ENCODE results near the gene SFSWAP.
"Not testable (repeated sequence)": the region's sequence is repeated elsewhere in the genome, so short reads cannot be mapped to it uniquely, and the experiment has no call there.

The SFSWAP gene

DNA sequence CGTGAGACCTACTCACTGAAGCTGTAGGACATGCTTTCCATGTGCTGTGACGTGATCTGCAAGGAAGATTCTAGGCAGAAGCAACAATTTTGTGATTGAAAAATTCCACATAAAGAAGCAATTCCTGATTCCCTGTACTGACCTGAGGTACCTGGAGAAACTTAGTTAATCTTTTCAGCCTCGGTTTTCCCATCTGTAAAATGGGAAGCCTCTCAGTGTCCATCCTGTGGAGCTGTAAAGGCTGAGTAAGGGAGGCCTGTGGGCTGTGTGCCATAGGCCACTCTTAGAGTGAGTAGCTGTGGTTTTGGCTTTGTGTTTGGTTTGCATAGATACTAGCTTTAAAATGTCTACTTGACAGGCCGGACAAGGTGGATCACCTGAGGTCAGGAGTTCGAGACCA, 50.7 kb downstream of the SFSWAP start:
- no peak for DNase-seq (ENCODE audit: low spot score)

DNA sequence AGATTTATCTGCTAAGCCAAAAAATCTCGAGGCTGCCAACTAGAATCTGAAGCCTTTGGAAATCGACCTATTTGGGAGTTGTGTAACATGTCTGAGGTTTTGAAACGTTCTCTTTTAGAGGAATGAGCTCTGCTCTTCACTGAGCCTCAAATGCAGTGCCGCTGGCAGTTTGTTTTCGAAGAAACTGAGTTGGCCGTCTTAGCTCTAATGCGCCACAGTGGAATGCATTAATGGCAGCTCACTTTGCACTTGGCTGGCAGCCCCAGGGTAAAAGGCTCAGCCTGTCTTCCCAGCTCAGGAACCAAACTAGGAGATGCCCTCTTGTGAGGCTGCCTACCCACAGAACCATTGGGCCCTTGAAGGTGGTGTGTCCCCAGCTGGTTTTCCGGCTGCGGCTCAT, 53.8 kb downstream of the SFSWAP start:
- peak; percentile 17 for DNase-seq (ENCODE audit: low spot score)

DNA sequence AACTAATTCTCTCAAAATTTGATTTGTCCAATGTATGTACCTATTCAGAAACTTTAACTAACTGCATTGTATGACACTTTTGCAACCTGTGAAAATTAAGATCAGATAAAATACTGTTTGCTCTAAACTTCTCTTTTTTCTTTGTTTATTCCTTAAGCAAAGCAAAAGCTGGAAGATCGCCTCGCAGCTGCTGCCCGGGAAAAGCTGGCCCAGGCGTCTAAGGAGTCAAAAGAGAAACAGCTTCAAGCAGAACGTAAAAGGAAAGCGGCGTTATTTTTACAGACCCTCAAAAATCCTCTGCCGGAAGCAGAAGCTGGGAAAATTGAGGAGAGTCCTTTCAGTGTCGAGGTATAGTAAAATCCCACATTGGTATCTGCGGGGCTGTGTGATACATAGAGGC, 55.1 kb downstream of the SFSWAP start:
- no peak for DNase-seq (ENCODE audit: low spot score)

DNA sequence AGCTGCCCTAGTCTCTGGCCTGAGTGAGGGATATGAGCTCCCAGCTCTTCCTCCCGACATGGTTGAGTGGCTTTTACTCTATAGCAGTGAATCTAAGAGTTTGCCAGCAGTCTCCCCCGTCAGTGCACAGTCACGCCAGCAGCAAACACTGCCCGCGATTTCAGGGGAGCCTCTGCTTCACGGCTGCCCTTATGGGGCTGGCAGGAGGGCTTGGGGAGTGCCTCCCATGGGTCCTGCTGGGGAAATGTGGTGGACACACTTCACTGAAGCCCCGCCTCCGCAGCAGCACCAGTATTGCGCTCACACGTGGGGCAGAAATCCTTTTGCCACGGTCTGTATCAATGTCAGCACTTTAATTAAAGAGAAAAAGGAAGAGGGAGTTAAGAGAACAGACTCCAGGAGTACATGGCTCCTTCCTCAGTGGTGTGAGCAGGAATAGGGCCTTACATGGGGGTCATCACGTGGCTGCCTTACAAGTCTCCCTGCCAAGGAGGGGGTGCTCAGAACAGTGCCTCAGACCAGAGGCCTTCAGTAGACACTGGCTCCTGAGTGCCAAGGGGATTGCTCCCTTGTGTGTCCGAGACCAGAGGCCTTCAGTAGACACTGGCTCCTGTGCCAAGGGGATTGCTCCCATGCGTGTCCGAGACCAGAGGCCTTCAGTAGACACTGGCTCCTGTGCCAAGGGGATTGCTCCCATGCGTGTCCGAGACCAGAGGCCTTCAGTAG, 55.7 kb downstream of the SFSWAP start:
- DNase-seq (ENCODE audit: low spot score), result no peak

DNA sequence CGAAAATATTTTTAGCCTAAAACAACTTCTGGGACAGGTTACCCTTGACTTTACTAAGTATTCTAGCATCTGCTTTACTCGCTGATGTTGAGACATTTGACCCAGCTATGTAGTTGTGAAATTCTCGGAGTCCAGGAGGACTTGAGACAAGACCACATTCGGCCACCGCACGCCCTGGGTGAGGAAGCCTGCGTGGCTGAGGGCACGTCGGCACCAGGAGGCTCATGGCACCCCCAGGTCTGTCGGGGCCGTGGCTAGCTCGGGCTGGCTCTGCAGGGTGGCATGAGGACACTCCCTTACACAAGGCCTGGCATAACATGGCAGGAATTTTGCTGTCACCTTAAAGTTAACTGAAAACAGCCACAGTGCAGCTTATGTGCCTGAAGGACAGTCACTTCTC, 59.2 kb downstream of the SFSWAP start:
- no peak for DNase-seq (ENCODE audit: low spot score)

DNA sequence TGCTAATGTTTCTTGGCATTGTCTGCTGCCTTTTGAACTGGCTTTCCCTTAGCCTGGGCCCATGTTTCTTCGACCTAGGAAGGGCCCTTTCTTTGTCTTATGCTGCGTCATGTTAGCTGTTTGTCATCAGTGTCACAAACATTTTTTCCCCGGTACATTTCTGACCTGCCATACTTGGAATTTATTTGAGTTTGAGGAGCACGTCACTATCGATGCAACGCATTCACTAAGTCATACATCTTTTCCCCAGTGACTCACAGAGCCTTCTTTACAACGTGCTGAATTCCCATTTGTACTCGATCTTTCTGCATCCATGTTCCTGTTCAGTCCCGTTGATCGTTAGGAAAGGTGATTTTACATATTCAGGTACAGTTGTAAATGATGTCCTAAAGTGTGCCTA, 61.1 kb downstream of the SFSWAP start:
- DNase-seq (ENCODE audit: low spot score), result no peak

DNA sequence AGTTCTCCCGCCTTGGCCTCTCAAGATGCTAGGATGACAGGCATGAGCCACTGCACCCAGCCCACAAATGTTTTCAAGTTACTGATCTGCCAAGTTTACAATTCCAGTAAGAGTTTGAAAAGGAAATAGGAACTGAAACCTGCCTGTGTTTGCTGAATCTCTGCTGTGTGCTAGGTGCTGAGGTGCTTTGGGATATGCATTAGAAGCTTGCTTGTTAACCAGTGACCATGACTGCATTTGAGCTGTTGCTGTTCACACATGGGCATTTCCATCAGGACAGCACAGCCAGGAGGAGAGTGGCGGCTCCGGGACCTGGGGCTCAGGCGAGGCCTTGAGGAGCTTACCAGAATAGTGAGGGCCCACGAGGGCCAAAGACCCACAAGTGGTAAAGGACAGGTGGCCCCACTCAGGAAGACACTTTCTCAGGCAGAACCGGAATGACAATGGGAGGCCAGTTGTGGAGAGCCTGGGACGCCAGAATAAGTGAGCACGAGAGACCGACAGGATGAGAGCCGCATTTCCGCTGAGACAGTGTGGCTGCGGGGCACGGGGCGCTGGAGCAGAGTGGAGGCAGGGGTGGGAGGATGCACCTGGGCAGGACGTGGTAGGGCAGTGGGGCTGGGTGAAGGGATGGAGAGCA, 62.8 kb downstream of the SFSWAP start:
- DNase-seq (ENCODE audit: low spot score), result peak; percentile 13

DNA sequence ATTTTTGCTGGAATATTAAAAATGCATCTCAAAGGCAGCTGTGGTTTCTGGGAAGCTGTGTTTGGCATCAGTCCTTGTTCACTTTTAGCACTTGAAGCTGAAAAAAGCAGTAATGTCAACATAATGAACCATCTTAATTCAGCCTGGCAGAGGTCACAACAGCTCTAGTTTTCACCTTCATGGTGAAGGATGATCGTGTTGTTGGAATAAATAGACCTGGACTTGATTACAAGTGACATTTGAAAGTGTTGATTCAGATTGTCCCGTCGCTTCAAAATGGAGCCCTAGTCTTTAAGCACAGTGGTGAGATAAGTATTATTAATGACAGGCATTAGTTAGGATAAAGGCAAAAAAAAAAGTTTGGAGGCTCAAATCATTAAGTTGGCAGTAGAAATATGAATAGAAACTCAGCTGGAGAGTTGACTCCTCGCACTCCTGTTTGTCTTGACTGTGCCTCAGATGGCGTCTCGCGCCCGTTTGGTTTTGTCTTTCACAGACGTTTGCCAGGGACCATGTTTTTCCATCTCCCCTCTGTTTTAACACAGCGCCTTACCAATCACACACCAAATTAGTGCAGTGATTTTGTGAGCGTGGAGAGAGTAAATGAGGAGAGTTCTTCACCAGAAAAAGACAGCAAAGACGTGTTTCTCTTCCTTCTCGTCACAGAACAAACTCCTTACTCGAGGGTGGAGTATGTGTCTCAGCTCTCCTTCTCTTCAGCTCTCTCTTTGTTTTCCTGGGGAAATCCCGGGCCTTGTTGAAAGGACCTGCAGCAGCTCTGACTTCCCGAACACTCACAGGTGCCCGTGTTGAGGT, 63.9 kb downstream of the SFSWAP start:
- no peak for DNase-seq (ENCODE audit: low spot score)

DNA sequence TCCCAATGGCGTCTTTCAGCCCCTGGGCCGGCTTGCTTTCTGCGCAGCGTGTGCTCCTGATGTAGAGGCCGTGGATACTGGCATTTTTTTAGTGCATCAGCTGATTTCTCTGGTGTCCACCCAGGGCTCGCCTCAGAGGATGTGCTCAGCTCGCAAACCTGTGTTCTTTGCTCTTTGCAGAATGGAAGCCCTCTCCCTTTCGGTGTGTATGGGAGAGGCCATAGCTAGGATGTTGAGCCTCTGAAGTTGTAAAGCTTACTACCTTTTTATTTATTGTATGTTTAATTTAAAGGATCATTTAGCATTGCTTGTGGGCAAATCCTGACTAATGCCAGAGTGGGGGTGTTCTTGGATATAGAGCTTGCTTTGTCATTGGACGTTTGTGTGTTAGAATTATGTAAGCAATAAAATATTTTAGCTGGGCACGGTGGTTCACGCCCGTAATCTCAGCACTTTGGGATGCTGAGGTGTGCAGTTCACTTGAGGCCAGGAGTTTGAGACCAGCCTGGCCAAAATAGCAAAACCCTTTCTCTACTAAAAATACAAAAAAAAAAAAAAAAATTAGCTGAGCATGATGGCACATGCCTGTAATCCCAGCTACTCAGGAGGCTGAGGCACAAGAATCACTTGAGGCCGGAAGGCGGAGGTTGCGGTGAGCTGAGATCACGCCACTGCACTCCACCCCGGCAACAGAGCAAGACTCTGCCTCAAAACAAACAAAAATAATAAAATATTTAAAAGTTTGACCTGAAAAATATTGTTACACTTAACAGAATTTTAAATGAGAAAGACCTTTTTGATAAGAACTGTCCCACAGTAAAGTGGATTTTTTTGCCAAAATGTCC, 64.7 kb downstream of the SFSWAP start:
- DNase-seq (ENCODE audit: low spot score), result no peak

DNA sequence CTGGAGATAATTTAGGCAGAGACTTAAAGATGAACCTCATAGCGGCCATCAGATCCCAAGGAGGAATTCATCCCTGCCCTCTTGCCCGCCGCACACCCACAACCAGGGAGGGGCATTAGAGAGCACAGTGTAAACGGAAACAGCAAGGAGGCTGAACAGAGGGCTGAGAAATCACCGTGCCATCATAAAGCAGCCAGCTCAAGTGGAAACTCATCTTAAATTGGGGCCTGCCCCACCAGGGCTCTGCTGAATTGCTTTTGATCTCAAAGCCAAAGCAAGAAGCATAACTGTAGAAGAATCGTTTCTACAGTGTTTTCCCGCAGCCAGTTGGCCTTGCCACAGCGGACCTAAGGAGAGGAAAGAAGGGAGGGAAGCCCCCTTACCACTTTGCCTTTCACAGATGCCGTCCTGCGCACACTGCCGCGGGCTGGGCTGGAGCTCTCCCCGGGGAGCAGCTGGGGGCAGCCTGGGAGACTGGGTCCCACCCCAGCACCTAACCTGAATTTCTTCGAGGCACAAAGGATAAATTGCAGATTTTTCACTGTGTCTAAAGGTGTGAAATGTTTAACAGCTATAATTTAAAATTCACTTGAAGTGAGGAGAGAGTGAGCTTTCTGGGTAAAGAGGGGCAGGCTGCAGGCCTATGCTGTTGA, 65.5 kb downstream of the SFSWAP start:
- no peak for DNase-seq (ENCODE audit: low spot score)

DNA sequence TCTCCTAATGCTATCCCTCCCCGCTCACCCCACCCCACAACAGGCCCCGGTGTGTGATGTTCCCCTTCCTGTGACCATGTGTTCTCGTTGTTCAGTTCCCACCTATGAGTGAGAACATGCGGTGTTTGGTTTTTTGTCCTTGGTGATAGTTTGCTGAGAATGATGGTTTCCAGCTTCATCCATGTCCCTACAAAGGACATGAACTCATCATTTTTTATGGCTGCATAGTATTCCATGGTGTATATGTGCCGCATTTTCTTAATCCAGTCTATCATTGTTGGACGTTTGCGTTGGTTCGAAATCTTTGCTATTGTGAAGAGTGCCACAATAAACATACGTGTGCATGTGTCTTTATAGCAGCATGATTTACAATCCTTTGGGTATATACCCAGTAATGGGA, 66.4 kb downstream of the SFSWAP start:
- not testable (repeated sequence) for DNase-seq (ENCODE audit: low spot score)

DNA sequence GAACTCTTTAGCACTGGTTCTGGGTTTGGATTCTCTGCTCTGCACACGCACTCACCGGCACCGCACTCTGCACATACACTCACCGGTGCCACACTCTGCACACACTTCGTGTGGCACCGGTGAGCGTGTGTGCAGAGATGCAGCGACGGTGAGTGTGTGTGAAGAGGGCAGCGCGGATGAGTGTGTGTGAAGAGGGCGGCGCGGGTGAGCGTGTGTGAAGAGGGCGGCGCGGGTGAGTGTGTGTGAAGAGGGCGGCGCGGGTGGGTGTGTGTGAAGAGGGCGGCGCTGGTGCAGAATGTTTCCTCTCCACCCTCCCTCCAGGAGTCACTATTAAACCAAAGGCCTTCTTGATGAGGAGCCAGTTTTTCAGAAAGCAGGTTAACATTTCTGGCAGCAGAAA, 68.1 kb downstream of the SFSWAP start:
- no peak for DNase-seq (ENCODE audit: low spot score)

DNA sequence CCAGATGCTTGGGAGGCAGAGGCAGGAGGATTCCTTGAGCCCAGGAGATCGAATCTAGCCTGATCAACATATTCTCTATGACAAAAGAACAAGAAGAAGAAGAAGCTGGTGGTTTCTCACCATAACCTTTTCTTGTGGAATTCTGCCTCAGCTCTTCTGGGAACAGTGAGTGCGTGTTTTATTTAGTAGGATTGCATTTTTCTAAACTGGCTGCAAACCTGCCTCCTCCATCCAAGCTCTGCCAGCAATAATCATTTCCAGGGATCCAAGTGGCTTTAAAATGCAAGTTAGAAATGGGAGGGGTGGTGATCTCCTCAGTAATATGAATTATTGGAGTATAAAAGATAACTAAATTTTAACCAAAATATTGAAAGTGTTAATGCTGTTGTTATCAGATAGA, 71.2 kb downstream of the SFSWAP start:
- no peak for DNase-seq (ENCODE audit: low spot score)

DNA sequence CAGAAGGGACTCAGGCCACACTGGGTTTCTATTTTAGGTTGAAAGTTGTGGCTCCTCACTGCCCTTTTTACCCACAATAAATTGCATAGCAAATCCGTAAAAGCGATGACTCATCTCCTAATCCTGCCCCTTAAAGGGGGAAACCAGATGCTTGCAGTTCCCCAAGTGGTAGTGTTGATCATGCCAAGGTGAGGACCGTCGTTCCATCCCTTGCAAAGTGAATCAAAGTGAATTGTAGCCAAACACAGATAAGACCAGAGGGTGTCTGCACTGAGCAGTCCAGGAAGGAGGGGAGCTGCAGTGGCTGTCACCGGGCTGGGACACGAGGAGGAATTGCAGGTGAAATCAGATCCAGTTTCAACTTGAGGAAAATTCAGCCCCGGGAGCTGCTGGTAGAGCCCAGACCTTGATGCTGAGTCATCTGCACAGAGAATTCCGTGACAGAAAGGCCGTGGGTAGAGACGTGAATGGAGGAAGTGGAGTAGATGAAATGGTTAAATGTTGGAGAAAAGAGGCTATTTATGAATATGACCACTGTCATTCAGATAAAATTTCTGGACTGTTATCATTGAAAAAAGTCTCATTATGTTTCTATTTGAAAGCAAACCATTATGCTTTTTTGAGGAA, 73.1 kb downstream of the SFSWAP start:
- DNase-seq (ENCODE audit: low spot score), result no peak

DNA sequence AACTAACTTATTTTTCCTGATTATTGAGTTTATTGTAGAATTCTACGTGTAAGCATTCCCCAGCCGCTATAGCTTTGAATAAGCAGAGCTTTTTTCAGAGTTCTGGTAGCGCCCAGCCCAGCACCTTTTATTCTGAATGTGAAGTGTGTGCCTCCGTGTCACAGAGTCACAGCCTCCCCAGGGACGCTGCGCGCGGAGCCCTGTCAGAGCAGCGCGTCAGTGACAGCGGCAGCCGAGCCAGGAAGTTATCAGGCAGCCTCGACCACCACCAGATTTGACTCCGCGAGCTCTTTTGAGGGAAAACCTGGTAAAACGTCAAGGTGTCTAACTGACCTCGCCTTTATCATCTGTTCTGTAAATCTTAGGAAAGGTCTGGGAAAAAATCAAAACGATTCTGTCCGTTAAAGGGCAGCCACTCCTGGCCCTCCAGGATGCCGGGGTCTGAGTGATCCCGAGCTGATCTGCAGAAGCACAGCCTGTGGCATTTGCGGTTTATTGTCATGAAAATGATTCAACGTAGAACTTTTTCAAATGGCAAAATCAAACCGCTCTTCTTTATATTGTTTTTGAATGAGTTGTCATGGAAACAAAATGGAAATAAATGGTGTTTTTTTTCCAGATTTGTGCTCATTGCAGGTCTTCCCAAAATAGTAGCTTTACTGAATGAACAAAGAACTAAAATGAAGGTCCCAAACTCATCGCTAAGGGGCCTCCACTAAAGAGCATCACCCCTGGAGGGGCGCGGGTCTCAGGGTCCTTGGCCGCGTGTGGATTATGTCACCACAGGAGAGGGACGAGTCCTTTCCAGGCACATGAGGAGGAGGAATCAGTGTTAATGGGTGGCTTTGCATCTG, 74.2 kb downstream of the SFSWAP start:
- no peak for DNase-seq (ENCODE audit: low spot score)

DNA sequence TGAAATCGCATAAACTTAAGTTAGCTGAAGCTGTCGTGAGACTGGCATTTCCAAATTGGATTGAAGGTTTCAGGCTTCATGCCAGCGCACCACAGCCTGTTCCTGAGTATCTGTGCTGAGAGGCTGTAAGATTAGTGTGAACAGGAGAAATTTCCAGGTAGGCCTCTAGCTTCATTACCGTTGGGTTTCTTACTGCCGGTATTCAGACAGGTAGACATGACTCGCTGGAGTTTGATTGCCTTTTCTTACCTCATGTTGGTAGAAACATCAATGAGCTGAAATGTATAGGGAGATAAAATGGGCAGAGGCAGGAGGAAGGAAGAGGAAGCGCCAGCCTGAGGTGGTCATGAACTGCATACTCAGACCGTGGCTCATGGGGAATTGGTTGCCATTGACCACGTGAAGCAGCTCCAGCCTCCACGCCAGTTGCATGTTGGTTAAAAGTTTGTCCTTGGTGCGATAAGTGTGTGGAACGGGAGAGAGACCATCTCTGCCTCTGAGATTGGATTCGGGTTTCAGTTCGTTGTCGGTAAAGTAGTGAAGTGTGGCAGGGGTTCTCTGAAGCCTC, 75.0 kb downstream of the SFSWAP start:
- no peak for DNase-seq (ENCODE audit: low spot score)

DNA sequence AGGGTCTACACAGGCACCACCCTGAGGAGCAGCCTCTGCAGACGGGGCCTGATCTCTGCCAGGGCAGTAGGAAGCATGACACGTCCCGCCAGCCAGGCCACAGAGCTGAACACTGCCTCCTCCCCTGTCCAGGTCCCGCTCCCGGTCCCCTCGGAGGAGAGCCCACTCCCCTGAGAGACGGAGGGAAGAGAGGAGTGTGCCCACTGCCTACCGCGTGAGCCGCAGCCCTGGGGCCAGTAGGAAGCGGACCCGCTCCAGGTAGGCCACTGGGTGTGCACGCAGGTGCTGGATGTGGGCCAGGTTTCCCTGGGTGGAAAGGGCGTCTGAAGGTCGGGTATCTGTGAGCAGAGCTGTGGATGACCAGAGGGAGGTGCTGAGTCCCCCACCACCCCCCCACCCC, 75.4 kb downstream of the SFSWAP start:
- DNase-seq (ENCODE audit: low spot score), result no peak

DNA sequence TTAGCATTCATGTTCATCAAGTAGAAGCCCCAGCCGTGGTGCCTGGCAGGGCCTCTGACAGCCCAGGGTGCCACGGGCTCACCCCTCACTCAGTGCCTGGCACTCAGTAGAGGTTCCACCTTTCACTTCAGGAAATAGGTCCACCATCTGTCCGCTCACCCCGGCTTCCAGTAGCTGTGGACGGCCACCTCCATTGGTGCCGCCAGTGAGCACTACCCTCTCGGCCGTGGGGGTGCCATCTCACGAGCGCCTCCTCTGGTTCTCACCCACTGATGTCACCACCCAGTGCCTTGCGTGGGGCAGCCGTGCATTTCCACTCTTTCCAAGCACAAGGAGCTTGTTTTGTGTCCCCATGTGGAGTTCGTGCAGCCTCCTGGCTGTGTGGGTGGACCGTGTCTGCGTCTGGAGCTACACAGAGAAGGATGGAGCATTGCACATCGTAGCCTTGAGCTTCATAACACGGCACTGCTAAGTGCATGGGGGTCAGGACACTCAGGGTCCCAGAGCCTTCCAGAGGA, 76.3 kb downstream of the SFSWAP start:
- DNase-seq (ENCODE audit: low spot score), result no peak

DNA sequence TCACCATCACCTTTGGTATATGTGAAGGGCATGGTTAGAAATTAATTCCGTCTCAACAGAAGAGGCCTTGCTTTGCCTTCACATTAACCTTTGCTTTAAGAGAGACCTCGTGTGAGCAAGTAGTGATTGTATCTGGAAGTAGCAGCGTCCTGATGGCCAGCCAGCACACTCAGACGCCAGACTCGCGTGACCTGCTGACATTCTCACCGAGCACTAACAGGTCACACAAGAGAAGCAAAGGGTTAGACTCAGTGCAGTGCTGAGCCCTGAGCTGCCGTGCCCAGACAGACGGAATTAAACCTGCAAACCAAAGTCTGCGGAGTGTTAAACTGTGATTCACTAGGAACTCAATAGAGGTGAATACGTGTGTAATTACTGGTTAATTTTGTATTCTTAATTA, 77.2 kb downstream of the SFSWAP start:
- no peak for DNase-seq (ENCODE audit: low spot score)

DNA sequence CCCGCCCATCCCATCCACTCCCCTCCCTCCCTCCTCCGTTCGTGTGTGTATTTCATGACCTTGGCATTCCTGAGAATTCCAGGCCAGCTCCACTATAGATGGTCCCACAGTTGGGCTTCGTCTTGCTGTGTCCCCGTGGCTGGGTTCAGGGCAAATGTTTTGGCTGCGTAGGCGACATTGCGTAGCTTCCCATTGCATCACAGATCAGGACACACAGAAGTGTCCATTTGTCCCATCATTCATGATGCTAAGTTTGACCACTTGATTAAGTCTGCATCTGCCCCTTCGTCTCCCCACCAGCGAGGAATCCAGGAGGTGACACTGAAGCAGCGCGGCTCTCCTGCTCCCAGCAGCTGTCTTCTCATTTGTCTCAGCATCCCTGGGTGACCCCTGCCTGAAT, 78.7 kb downstream of the SFSWAP start:
- DNase-seq (ENCODE audit: low spot score), result no peak
